ENCODE measurements around the gene ARFIP1.

The ARFIP1 gene

DNA sequence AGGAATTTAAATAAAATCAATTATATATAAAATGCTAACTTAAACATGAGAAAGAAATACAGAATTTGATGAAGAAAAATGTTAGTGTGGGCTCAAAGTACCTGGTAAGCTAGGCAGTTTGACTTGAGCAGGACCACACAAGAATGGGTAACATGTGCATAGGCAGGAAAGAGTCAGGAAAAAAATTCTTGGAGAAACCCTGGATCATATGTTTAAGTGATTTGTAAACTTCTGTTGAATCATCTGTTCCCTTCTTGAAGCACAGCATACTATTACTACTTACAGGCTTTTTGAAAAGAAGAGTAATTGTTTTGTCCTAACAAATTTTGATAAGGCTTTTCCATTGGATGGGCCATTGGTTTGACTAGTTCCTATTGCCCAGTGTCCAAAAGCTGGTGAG lies 118.9 kb downstream of the ARFIP1 start:
- no peak for DNase-seq

- no peak for DNase-seq
Measured at GRCh38 chr4:152900395-152900794, 120.6 kb downstream of the ARFIP1 start.

DNA sequence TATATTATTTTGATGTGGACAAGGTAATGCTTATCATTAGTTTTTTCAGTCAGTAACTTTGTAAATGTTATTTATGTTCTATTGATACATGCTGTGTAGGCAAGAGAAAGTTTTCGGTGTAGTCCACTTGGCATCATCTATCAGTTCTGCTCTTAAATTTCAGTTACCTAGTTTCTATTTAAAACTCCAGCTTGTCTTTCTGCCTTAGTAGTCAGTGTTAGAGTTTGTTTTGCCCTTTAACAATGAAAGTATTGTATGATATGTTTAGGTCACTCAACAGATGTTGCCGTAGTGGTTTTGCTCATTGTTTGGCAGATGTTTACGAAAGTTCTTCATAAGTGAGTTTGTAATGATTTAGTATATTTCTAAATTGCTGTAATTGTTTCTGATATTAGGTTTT lies 121.5 kb downstream of the ARFIP1 start:
- no peak for DNase-seq

DNA sequence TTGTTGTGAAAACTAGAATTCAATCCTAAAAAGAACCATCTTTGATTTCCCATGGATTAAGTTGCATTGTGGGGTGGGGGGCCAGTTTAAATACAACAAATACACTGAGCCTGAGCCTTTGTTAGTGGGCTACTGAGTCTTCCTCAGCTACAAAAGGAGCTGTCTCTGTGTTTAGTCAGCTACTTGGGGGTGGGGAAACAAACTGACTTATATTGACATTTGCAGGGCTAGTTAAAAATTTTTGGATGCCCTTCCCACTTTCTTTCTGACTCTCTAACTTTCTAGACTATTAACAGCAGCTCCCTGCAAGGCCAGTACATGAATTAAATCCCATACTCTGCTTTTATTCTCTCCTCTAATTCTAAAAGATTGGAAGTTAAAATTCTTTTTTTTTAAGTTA lies 123.9 kb downstream of the ARFIP1 start:
- DNase-seq: no peak

- no peak for DNase-seq
Measured at GRCh38 chr4:152909901-152910300, 130.1 kb downstream of the ARFIP1 start.

DNA sequence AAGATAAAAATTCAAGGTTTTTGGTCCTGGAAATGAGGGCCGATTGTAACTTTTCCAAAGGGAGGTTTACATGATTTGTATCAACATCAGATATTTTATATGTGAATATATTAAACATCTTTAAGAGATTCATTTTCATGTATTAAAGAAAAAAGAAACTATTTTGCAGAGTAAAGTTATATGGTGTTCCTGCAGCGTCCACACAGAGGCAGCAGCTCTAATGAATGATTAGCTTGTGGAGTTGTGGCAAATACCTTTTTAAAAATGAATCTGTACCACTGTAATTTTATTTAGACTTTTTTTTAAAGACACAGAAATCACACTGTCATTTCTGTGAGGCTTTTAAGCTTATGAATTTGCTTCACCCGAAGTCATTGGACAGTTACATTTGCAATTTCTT lies 130.8 kb downstream of the ARFIP1 start:
- DNase-seq: no peak

DNA sequence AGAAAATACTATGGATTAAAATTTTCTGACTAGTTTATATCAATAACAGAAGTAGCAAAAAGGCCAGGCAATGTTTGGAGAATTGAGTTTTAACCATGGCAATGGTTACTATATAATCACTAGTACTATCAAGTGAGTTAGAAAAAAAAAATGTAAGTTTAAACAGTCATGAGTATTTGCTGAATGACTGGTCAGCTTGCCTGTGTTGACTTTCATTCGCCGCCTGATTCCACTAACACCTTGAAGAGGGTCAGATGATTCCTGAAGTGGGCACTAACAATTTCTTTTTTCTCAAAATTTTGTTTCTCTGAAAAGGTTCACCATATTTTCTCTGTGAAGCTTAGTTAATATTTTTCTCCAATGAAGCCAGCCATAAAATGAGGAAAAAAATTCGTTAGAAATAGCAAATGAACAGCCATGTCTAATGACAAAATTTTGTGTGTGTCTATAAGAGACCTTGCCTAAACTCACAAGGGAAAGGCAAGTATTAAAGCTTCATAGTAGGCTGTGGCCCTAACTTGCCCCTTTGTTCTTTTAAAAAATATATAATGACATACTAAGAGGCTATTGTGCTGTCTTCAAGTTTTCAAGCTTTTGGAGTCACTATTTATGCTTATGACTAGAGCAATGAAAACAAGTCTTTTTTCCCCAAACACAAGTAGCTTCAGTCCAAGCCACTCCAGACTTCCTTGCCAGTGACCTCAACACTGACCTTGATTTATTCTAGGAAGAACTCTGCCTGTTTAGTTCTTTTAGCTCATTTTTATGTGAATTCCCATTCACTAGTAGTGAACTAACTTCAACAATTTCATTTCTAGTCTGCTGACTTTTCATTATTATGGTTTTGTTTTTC lies 138.0 kb downstream of the ARFIP1 start:
- DNase-seq: no peak

GRCh38 chr4:152919826-152920225 lies 140.1 kb downstream of the ARFIP1 start:
- DNase-seq: no peak

DNA sequence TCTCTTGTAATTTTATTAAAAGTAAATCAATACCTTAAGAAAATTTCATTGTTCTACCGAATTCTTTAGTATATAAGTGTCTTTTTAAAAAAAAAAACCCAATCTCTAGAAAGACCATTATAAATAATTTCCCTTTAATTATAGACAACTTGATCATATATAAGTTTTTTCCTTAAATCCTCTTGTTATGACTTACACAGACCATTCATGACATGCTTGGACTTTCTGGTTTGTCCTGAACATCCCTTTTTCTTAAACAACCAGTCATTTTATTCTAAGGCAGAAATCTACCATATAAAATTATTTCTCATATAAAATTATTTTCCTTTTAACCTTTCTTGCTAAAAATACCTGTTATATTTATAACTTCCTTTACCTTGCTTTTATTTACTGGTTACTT lies 141.0 kb downstream of the ARFIP1 start:
- DNase-seq: no peak

DNA sequence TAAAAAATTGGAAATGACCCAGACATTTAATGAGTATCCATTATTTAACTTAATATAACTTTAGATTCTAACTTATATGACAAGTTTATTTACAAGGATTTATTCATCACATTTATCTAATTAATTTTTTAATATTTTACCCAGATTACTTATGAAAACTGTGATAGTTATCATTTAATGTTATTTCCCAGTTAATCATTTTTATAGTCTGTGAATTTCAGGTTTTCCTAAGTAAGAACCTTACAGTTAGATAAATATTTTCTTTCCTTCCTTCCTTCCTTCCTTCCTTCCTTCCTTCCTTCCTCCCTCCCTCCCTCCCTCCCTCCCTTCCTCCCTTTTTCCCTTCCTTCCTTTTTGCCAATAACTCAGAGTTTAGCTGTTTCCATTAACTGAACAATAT lies 141.5 kb downstream of the ARFIP1 start:
- no peak for DNase-seq

DNA sequence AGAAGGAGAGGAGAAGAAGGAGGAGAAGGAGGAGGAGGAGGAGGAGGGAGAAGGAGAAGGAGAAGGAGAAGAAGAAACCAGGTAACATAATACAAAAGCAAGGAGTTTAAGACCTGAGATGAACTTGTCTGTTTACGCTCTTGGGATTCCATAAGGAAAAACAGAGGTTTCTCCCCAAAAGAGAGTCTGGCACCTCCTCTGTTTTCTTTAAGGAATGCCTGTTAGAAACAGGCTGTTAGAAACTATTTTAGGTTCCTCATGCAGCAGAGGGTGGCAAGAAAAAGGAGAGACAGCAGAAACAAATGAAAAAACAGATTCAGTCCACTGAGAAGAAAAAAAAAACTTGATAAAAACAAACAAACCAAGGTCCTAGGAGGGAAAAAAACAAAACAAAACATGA lies 146.1 kb downstream of the ARFIP1 start:
- DNase-seq: no peak

DNA sequence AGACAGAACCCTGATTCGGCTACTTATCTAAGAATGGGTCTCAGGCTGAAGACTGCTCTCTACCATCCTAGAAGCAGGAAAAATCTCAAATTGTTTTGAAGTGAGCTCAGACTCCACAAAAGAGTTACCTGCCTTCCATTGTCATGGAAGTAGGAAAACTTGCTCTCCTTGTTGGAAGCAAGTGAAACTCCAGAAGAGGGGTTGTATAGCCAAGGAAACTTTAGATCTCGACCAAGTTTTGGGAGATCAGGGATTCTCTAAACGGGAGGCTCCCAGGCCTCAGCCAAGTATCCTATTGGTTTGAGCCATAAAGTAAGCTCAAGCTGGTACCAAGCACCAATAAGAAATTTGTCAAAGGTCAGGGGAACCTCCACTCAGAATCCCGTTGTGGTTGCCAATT lies 147.2 kb downstream of the ARFIP1 start:
- DNase-seq: no peak

GRCh38 chr4:152927737-152928136 lies 148.0 kb downstream of the ARFIP1 start:
- no peak for DNase-seq

DNA sequence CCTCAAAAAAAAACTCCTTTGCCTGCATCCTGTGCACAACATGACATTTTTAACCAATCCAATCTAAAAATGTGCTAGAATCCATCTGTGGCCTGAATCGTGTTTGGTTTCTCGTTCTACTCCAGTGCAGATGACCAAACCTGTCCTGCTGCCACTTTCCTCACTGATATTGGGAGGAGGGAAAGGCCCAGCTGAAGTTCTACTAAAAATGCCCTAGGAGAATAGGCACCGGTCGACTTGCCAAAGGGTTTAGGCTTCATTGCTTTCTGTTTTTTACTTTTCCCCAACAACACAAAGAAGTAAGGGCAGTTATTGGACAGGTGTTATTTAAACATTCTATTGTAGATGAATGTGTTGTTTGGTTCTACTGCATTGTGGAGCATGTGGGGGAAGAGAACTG lies 148.5 kb downstream of the ARFIP1 start:
- no peak for DNase-seq

DNA sequence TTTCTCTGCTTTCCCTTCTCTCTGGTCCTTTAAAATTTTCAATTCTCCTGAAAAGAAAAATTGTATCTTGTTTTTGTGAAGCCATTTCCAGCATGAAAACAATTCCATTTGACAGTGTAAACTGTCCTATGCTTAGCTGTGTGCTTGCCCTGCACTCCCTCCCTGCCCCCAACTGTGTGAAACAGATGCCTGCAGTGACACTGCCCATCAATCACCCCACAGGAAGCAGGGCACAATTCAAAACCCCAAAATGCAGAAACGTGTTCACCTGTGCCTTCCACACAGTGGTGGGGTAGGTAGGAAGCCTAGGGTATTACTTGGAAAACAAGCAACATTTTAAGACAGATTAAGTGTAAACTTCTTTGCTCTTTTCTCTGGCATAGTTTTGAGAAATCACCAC lies 150.1 kb downstream of the ARFIP1 start:
- no peak for DNase-seq

GRCh38 chr4:152935143-152935542 lies 155.4 kb downstream of the ARFIP1 start:
- no peak for DNase-seq

DNA sequence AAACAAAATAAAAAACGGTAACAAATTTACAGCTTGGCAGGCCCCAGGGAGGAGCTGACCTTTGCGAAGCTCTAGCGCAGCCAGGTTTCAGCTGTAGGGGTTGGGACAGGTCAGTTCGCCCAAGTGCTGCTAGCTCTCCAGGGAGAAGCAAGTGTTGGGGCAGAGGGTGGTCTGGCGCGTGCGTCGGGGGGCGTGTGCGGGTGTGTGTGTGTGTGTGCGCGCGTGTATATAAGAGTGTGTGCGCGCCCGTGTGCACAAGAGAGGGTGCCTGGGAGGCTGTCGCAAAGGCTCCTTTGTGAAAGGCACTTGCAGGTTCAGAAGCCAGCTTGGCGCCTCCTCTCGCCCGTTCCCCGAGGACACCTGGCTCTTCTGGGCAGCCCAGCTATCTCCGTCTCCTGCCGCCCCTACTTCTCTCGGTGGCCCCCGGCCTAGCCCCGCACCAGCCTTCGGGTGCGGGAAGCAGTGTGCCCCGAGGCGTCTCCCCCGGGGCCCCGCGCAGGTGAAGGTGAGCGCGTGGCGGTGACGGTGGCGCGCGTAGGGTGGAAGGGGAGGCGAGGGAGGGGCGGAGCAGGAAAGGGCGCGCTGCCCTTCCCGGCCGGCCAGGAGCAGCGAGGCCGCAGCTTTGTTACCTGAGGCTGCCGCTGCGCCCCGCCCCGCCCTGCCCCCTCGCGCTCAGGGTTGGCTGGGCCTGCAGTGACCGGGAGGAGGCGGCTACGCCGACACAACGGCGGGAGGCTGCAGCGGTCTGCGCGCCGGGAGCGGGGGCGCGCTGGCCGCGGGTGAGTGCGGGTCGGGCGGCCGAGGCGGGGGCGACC lies 156.1 kb downstream of the ARFIP1 start, which contains the start of gene FHDC1:
Gene FHDC1 (plus strand): TSS at position 693 of the 815 bp plus-strand sequence. CDS start 6,735 bp downstream, outside the sequence.
- DNase-seq: no peak

- no peak for DNase-seq
Measured at GRCh38 chr4:152936446-152937335, 156.9 kb downstream of the ARFIP1 start.

- DNase-seq: peak; percentile 49
Measured at GRCh38 chr4:152937336-152938236, 157.8 kb downstream of the ARFIP1 start.

- no peak for DNase-seq
Measured at GRCh38 chr4:152938237-152938947, 158.6 kb downstream of the ARFIP1 start.

GRCh38 chr4:152939621-152940020 lies 159.9 kb downstream of the ARFIP1 start:
- DNase-seq: no peak

Data from fibroblast of skin of scalp (primary cell).